ENCODE results near the gene CCRL2. TPM values are rescaled to one million over a fixed set of nuclear protein-coding genes. Genes with fewer than 3 reads are reported as not detected.
A peak's percentile ranks its signal among the peaks of the same experiment; 100 is the strongest.

Gene CCRL2
- total and polyA plus RNA-seq, 2 of the 4 experiments (the other 2 are of a cell fraction) = 0.29 to 0.36 TPM

DNA sequence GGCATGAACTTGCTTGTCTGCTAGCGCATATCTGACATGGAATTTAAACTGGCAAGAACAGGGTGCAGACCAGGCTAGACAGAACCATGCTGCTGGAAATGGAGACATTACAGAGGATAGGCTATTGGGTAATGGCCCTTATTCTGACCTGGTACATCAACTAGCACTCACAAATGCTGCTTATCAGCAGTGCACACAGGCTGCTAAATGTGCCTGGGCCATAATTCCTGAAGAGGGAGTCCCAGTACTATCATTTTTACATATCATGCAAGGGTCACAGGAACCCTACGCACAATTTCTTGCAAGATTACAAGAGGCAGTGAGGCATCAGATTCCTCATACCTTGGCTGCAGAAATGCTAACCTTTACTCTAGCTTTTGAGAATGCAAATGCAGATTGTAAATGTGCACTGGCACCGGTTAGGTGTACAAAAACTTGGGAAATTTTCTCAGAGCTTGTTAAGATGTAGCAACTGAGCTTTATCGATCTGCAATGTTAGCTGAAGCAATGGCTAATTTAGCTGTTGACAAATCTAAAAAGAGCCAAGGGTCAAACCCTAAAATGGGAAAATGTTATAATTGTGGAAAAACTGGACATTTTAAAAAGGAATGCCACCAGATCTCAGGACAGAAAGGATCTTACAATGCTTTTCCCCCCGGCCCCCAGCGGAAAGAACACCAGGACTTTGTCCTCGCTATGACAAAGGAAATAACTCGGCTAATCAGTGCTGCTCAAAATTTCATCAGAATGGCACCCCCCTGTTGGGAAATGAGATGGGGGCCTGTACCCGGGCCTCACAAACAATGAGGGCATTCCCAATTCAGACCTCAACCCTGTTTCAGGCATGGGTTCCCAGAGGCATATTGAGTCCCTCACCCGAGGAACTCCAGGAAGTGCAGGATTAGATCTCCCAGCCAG lies 21.1 kb downstream of the CCRL2 start:
- ChIA-PET CTCF (interaction anchor here (1.7 kb wide), 1 partner anchor 11 kb away, joined by 3 read pairs; no protein-coding TSS in a partner anchor), POLR2A (ENCODE audit: unreplicated experiment) (no interaction called here)
- Histone ChIP-seq H4K91ac (ENCODE audit: insufficient read depth, low read depth, low read length) (no peak overlapping the region), H3K4me2 (ENCODE audit: low read depth, low read length) (no peak overlapping the region), H2BK120ac (ENCODE audit: low read depth, low read length) (no peak overlapping the region), H2BK15ac (ENCODE audit: low read depth, low read length) (no peak overlapping the region), H3K4me3 (ENCODE audit: insufficient read depth, low read depth, low read length) (no peak overlapping the region), H3K36me3 (ENCODE audit: control insufficient read depth, insufficient read depth, low read length) (no peaks in the 10 kb centered on the region), H4K20me1 (ENCODE audit: insufficient read depth, low read length) (no peaks in the 10 kb centered on the region), H3K4me1 (ENCODE audit: control insufficient read depth, insufficient read depth, low read length) (no peaks in the 10 kb centered on the region), H2BK5ac (ENCODE audit: low read depth, low read length, poor library complexity, severe bottlenecking) (no peak overlapping the region), H2AFZ (replicated peaks; ENCODE audit: low read length, poor library complexity) (no peak overlapping the region), H3K79me1 (ENCODE audit: low read depth in 1 of 2, low read length in 2 of 2) (no peaks in the 10 kb centered on the region), H2AK9ac (replicated peaks; ENCODE audit: low read depth, low read length, poor library complexity) (no peak overlapping the region), H3K4ac (ENCODE audit: low read depth, low read length) (no peak overlapping the region), H3K14ac (replicated peaks; ENCODE audit: low read depth, low read length) (no peak overlapping the region), H4K5ac (ENCODE audit: low read depth, low read length) (no peak overlapping the region), H3K27me3 (ENCODE audit: control insufficient read depth, insufficient read depth, low read length) (peaks cover 9% of the 10 kb centered on the region), H3K23ac (ENCODE audit: low read depth, low read length) (no peak overlapping the region), H3K9ac (ENCODE audit: low read depth, low read length) (no peak overlapping the region), H3K9me3 (ENCODE audit: control insufficient read depth, insufficient read depth, low read length) (no peaks in the 10 kb centered on the region), H3K56ac (ENCODE audit: extremely low read depth, insufficient read depth, low read length) (no peak overlapping the region), H2AK5ac (ENCODE audit: low read depth, low read length) (no peak overlapping the region), H2BK20ac (ENCODE audit: low read depth, low read length) (no peak overlapping the region), H3K9me1 (ENCODE audit: insufficient read depth, low read length) (no peaks in the 10 kb centered on the region), H3K27ac (ENCODE audit: insufficient read depth, low read length) (no peak overlapping the region), H4K8ac (ENCODE audit: low read depth in 2 of 2, low read length in 2 of 2) (no peak overlapping the region), H3K18ac (ENCODE audit: low read depth, low read length) (no peak overlapping the region)
- dilution Hi-C loops (cut with HindIII; ENCODE audit: low sequenced_read_pairs, unreplicated experiment) (no loop called here), intact Hi-C loops (cut with micrococcal nuclease) (loop anchor here (5.0 kb wide), 1 partner anchor 341 kb away; no protein-coding TSS in a partner anchor), in situ Hi-C loops (cut with MboI; ENCODE audit: low sequenced_read_pairs) (no loop called here)
- no TSS peak for BruUV-seq (replicated peaks)
- TF ChIP-seq, protein P1, sequence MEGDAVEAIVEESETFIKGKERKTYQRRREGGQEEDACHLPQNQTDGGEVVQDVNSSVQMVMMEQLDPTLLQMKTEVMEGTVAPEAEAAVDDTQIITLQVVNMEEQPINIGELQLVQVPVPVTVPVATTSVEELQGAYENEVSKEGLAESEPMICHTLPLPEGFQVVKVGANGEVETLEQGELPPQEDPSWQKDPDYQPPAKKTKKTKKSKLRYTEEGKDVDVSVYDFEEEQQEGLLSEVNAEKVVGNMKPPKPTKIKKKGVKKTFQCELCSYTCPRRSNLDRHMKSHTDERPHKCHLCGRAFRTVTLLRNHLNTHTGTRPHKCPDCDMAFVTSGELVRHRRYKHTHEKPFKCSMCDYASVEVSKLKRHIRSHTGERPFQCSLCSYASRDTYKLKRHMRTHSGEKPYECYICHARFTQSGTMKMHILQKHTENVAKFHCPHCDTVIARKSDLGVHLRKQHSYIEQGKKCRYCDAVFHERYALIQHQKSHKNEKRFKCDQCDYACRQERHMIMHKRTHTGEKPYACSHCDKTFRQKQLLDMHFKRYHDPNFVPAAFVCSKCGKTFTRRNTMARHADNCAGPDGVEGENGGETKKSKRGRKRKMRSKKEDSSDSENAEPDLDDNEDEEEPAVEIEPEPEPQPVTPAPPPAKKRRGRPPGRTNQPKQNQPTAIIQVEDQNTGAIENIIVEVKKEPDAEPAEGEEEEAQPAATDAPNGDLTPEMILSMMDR (conservative IDR thresholded peaks at IDR 0.05; ENCODE audit: low read depth, low read length) = 0 out of 2 replicates have a peak, but pooled peaks have one; percentile 24
- TF ChIP-seq RAD21 (IDR thresholded peaks at IDR 0.05; ENCODE audit: low read length) (peak; percentile 21; the same call in 1 of the 2 replicates), RFX5 (IDR thresholded peaks at IDR 0.05; ENCODE audit: low read depth, low read length) (no peak), BHLHE40 (IDR thresholded peaks at IDR 0.05; ENCODE audit: low read depth, low read length) (no peak), MXI1 (IDR thresholded peaks at IDR 0.05; ENCODE audit: borderline replicate concordance, low read depth, low read length) (no peak)
- WGBS, 2 experiments (ENCODE audit: extremely low coverage in 2 of 2, insufficient read length in 1 of 2) = 43% methylated on average over 3 of the region's 10 CpGs; no CpG with 5 or more reads in 1 of the 2 experiments
- ATAC-seq (ENCODE audit: low read depth) (peak; percentile 49), DNase-seq (no peak)
